Measurements from ENCODE around the gene ZNF423.

The ZNF423 gene

GRCh38 chr16:49590166-49590871, 265.6 kb downstream of the ZNF423 start:
- no peak for DNase-seq (ENCODE audit: low read depth)
- TF ChIP-seq CTCF (conservative IDR thresholded peaks at IDR 0.05; ENCODE audit: low read length) = no peak

GRCh38 chr16:49589544-49590031, 266.3 kb downstream of the ZNF423 start:
- DNase-seq (ENCODE audit: low read depth) = no peak
- H3K4me3 ChIP-seq (ENCODE audit: low read length) = no peak overlapping the region
- no peak for TF ChIP-seq CTCF (conservative IDR thresholded peaks at IDR 0.05; ENCODE audit: low read length)

More at GRCh38 chr16:49590166-49590871, 265.6 kb downstream of the ZNF423 start:
- no peak overlapping the region for H3K4me3 ChIP-seq (ENCODE audit: low read length)

- DNase-seq (ENCODE audit: low read depth) = no peak
- no peak for TF ChIP-seq CTCF (conservative IDR thresholded peaks at IDR 0.05; ENCODE audit: low read length)
- no peak overlapping the region for H3K4me3 ChIP-seq (ENCODE audit: low read length)
Observed at GRCh38 chr16:49588729-49589384, 267.1 kb downstream of the ZNF423 start.

GRCh38 chr16:49588026-49588425, 267.9 kb downstream of the ZNF423 start:
- no peak overlapping the region for H3K4me3 ChIP-seq (ENCODE audit: low read length)
- no peak for DNase-seq (ENCODE audit: low read depth)
- TF ChIP-seq CTCF (conservative IDR thresholded peaks at IDR 0.05; ENCODE audit: low read length) = no peak

GRCh38 chr16:49587511-49587910, 268.4 kb downstream of the ZNF423 start:
- no peak overlapping the region for H3K4me3 ChIP-seq (ENCODE audit: low read length)
- TF ChIP-seq CTCF (conservative IDR thresholded peaks at IDR 0.05; ENCODE audit: low read length) = no peak
- no peak for DNase-seq (ENCODE audit: low read depth)

GRCh38 chr16:49586466-49587450, 269.2 kb downstream of the ZNF423 start:
- H3K4me3 ChIP-seq (ENCODE audit: low read length) = no peak overlapping the region
- DNase-seq (ENCODE audit: low read depth) = no peak
- no peak for TF ChIP-seq CTCF (conservative IDR thresholded peaks at IDR 0.05; ENCODE audit: low read length)
